Calu3 (cell line): Measurements from ENCODE around the gene CHD2. TPM values are rescaled to one million over a fixed set of nuclear protein-coding genes. Genes with fewer than 3 reads are reported as not detected.

Experiments used
- BruUV-seq: library from RNA; stranded (reverse); fragments of 400-500 nt; replicated peaks from 2 replicates; lab custom pipeline; 2021; lab: Mats Ljungman, UMichigan
- CTCF ChIA-PET: fragments of 300-600 bp; sonication (Branson Sonifier 250); formaldehyde crosslinking; loops from one replicate; lab custom pipeline; 2022; ENCODE audit warnings: antibody characterized with exemption; lab: Charles Lee
- DNase-seq: peaks from one replicate; pipeline ENCODE4 v3.0.0; 2022
- H3K27ac Mint-ChIP-seq: one replicate; pipeline ENCODE4 v1.8.0; 2022; ENCODE audit warnings: mixed read lengths; ENCODE audit not compliant: unreplicated experiment
- H3K27me3 Mint-ChIP-seq: one replicate; pipeline ENCODE4 v1.8.0; 2022; ENCODE audit warnings: mixed read lengths; ENCODE audit not compliant: unreplicated experiment
- H3K36me3 Mint-ChIP-seq: one replicate; pipeline ENCODE4 v1.8.0; 2022; ENCODE audit warnings: mild to moderate bottlenecking, moderate library complexity, mixed read lengths; ENCODE audit not compliant: insufficient read depth, unreplicated experiment
- H3K4me1 Mint-ChIP-seq: one replicate; pipeline ENCODE4 v1.8.0; 2022; ENCODE audit warnings: mild to moderate bottlenecking, low read depth, mixed read lengths; ENCODE audit not compliant: unreplicated experiment
- H3K4me3 Mint-ChIP-seq: one replicate; pipeline ENCODE4 v1.8.0; 2022; ENCODE audit warnings: mild to moderate bottlenecking, low read depth, moderate library complexity, mixed read lengths; ENCODE audit not compliant: unreplicated experiment
- H3K9me3 Mint-ChIP-seq: one replicate; pipeline ENCODE4 v1.8.0; 2022; ENCODE audit warnings: low read depth, mixed read lengths; ENCODE audit not compliant: unreplicated experiment
- intact Hi-C: fragments of 100-400 bp; cut with micrococcal nuclease; formaldehyde crosslinking; loops from one replicate; pipeline ENCODE4 v1.10.0; 2022; ENCODE audit not compliant: unreplicated experiment
- total RNA-seq: library from RNA; stranded (reverse); gene quantifications from 2 replicates; pipeline ENCODE4 v1.2.3, GENCODE V29; 2022
- TF ChIP-seq, protein P1 (sequence below): fragments of 200-600 bp; IDR thresholded peaks from one replicate; pipeline ENCODE4 v1.8.0; 2022; ENCODE audit warnings: antibody characterized with exemption; ENCODE audit not compliant: unreplicated experiment

The CHD2 gene
- total RNA-seq, 1 experiment from 2014 or later, result 140 TPM

GRCh38 chr15:92936138-92936537, 36.0 kb downstream of the CHD2 start:
- Mint-ChIP-seq H3K4me1 (no peaks in the 10 kb centered on the region), H3K9me3 (no peaks in the 10 kb centered on the region), H3K4me3 (no peak overlapping the region), H3K27ac (no peak overlapping the region), H3K36me3 (peaks cover 87% of the 10 kb centered on the region), H3K27me3 (no peaks in the 10 kb centered on the region)
- intact Hi-C loops, result no loop called here
- BruUV-seq, result no TSS peak
- TF ChIP-seq, protein P1, sequence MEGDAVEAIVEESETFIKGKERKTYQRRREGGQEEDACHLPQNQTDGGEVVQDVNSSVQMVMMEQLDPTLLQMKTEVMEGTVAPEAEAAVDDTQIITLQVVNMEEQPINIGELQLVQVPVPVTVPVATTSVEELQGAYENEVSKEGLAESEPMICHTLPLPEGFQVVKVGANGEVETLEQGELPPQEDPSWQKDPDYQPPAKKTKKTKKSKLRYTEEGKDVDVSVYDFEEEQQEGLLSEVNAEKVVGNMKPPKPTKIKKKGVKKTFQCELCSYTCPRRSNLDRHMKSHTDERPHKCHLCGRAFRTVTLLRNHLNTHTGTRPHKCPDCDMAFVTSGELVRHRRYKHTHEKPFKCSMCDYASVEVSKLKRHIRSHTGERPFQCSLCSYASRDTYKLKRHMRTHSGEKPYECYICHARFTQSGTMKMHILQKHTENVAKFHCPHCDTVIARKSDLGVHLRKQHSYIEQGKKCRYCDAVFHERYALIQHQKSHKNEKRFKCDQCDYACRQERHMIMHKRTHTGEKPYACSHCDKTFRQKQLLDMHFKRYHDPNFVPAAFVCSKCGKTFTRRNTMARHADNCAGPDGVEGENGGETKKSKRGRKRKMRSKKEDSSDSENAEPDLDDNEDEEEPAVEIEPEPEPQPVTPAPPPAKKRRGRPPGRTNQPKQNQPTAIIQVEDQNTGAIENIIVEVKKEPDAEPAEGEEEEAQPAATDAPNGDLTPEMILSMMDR, result no peak
- CTCF ChIA-PET, result no interaction called here
- no peak for DNase-seq

GRCh38 chr15:92936693-92937092, 36.6 kb downstream of the CHD2 start:
- Mint-ChIP-seq H3K4me3 (no peak overlapping the region), H3K9me3 (no peaks in the 10 kb centered on the region), H3K27ac (no peak overlapping the region), H3K27me3 (no peaks in the 10 kb centered on the region), H3K36me3 (peaks cover 89% of the 10 kb centered on the region), H3K4me1 (peaks cover 4% of the 10 kb centered on the region)
- BruUV-seq, result no TSS peak
- CTCF ChIA-PET, result interaction anchor here (0.6 kb wide), 1 partner anchor 152 kb away, joined by 10 read pairs; no protein-coding TSS in a partner anchor
- DNase-seq, result no peak
- TF ChIP-seq, protein P1, result no peak
- intact Hi-C loops, result no loop called here

GRCh38 chr15:92937901-92938300, 37.8 kb downstream of the CHD2 start:
- intact Hi-C loops, result no loop called here
- DNase-seq, result no peak
- Mint-ChIP-seq H3K27ac (no peak overlapping the region), H3K9me3 (no peaks in the 10 kb centered on the region), H3K4me3 (no peak overlapping the region), H3K36me3 (peaks cover 91% of the 10 kb centered on the region), H3K4me1 (peaks cover 16% of the 10 kb centered on the region), H3K27me3 (no peaks in the 10 kb centered on the region)
- CTCF ChIA-PET, result no interaction called here
- TF ChIP-seq, protein P1, result no peak
- no TSS peak for BruUV-seq

- H3K27me3 Mint-ChIP-seq, result no peaks in the 10 kb centered on the region
- H3K4me1 Mint-ChIP-seq, result peaks cover 19% of the 10 kb centered on the region
- DNase-seq, result no peak
- no peak overlapping the region for H3K27ac Mint-ChIP-seq
- no peak overlapping the region for H3K4me3 Mint-ChIP-seq
- BruUV-seq, result no TSS peak
- H3K9me3 Mint-ChIP-seq, result no peaks in the 10 kb centered on the region
- peaks cover 88% of the 10 kb centered on the region for H3K36me3 Mint-ChIP-seq
- TF ChIP-seq, protein P1, result peak; percentile 50
- CTCF ChIA-PET, result no interaction called here
- intact Hi-C loops, result no loop called here
Measured at GRCh38 chr15:92938387-92938786, 38.3 kb downstream of the CHD2 start.
